Activated T-cell treated with anti-CD3 and anti-CD28 coated beads for 24 hours (primary cell): ENCODE results near the gene BGLAP.

Experiments used
- DNase-seq: peaks from one replicate; pipeline ENCODE4 v3.0.0-alpha.2; 2020; ENCODE audit warnings: low read depth

Gene BGLAP

DNA sequence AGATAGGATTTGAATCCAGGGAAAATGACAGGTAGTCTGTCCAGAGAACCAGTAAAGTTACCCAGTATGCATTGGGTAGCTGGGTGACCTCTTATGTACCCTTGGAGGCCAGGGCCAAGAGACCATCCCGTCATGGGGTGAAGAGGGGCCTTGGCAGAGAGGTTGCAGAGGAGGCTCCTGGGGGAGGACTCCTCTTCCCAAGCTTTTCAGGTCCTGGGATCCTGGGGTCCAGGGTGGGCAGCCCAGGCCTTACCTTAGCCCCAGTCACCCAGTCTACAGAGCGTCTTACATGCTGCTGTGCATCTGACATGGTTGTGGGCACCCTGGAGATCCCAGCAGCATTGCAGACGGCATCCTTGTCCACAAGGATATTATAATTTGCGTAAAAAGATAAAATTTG lies 15.2 kb upstream of the BGLAP start:
- no peak for DNase-seq

DNA sequence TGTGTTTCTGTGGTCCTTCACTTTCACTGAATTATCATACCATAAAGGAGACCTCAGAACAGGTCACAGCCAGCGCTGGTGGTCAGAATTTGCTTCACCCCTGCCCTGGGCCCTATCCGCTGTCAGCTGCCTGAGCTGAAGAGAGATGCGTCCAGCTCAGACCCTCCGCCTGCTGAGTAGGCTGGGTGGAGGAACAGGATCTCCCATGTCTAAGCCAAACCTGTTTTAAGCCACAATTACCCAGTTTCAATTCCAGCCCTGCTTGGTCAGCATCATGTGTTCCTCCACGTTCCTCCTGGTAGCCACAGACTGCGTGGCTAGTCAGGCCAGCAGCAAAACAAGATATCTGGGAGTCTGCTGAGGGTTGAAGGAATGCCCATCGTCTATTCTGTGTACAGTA lies 13.5 kb upstream of the BGLAP start:
- DNase-seq = no peak

DNA sequence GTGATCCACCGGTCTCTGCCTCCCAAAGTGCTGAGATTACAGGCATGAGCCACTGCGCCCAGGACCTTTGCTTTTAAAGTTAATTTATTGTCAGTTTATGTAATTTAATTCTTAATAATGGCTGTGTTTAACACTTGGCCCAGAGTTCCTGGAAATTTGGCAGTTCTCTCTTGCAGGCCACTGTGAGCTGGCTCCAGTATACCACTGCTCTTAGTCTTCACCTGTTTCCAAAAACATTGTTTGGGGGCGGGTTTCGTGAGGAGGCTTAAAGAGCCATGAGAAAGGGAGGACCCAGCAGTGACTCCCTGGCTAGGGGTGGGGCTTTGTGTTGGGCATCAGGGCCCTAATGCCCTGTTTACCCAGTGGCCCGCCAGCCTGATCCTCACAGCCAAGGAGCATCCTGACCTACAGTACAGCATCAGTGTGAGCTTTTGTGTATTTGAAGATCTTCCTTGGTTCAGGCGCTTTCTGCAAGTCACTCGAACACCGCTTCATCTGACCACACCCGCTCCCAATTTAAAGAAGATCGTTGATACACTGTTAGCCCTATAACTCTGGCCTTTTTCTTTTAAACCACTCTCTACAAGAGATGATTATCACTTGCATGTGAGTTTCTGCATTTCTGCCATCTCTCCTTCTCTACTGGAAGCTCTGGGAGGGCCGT lies 12.0 kb upstream of the BGLAP start:
- DNase-seq = no peak

DNA sequence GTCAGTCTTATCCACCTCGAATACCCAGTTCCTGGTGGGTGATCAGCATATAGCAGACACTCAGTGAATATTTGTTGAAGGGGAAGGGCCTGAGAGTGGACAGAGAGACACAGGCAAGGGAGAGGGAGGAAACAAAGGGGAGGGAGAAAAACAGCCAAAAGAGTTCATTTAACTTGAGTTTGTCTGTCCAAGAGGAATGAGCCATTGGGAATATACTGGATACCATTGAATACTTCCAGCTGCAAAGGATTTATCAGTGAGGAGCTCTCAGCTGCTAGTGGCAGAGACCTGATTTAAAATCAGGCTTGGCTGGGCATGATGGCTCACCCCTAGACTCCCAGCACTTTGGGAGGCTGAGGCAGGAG lies 11.5 kb upstream of the BGLAP start:
- no peak for DNase-seq

DNA sequence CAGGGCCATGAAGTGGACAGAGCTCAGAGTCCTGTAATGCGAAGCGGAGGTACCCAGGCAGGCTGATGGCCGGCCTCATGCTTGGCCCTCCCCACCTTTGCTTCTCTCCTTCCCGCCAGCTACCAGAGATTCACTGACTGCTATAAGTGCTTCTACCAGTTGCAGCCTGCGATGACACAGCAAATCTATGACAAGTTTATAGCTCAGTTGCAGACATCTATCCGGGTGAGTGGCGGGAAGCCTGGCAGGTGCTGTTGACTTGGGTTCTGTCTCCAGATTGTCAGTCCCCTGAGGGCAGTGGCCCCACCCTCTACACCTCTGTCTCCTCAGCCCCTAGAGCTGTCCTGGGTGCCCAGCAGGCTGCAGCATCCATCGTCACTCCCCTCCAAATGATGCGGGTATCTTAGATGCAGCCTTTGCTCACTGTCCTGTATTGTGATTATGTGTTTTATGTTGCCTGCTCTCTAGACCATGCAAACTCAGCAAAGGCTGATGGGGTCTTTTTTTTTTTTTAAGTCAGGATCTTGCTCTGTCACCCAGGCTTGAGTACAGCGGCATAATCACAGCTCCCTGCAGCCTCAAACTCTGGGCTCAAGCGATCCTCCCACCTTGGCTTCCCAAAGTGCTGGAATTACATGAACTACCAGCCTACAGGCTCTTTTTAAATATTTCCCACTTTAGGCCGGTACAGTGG lies 9.6 kb upstream of the BGLAP start:
- no peak for DNase-seq

DNA sequence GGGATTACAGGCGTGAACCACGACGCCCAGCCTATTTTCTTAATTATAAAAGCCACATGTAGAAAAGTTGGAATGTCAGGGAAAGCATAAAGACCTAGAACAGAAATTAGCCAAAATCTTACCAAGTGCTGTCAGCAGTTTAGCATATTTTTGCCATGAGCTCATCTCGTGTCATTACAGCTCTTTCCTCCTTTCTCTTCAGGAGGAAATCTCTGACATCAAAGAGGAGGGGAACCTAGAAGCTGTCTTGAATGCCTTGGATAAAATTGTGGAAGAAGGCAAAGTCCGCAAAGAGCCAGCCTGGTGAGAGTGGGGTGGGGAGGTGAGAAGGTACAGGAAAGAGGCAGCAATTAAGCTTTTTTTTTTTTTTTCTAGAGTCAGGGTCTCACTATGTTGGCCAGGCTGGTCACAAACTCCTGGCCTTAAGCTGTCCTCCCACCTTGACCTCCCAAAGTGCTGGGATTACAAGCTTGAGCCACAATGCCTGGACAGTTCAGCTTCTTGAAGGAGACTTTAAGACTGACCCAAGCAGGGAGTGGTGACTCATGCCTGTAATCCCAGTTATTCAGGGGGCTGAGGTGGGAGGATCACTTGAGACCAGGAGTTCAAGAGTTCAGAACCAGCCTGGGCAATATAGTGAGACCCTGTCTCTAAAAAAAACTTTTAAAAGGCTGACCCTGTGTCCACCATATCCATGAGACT lies 8.4 kb upstream of the BGLAP start:
- no peak for DNase-seq

DNA sequence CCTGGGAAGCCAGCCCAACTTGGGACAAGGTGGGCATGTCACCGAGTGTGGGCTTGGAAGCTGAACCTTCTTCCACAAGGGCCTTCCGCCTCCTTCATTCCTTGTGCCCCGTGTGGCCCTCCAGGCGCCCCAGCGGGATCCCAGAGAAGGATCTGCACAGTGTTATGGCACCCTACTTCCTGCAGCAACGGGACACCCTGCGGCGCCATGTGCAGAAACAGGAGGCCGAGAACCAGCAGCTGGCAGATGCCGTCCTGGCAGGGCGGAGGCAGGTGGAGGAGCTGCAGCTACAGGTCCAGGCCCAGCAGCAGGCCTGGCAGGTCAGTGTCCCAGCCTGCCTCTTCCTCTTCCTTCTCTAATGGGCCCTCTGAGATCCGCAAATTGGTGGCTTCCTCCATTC lies 5.8 kb upstream of the BGLAP start:
- no peak for DNase-seq

DNA sequence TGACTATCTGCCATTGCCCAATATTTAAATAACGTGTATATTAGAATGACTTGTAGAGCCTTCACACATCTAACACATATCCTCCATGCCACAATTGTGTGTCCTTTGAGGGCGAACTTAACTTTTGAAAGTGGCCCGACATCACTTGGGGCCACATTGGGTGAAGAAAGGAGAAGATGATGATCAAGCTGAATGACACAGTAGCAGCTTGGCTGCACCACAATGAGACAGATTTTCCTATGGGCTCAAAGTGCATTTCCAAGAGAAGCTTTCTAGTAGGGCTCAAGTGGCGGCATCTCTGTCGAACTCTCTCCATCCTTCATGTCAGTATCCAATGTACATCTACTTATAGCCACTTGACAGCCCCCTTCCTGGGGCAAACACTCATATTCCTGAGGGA lies 3.7 kb upstream of the BGLAP start:
- no peak for DNase-seq

DNA sequence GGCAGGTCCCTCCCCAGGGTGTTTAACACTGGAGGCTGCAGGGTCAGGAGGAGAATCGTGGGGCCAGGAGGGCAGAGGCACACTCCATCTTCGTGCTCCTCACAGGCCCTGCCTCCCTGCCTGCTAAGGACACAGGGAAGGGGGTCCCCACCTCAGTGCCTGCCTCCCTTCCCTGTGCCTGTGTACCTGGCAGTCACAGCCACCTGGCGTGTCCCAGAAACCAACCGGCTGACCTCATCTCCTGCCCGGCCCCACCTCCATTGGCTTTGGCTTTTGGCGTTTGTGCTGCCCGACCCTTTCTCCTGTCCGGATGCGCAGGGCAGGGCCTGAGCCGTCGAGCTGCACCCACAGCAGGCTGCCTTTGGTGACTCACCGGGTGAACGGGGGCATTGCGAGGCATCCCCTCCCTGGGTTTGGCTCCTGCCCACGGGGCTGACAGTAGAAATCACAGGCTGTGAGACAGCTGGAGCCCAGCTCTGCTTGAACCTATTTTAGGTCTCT lies 623 bp upstream of the BGLAP start:
- DNase-seq = no peak

DNA sequence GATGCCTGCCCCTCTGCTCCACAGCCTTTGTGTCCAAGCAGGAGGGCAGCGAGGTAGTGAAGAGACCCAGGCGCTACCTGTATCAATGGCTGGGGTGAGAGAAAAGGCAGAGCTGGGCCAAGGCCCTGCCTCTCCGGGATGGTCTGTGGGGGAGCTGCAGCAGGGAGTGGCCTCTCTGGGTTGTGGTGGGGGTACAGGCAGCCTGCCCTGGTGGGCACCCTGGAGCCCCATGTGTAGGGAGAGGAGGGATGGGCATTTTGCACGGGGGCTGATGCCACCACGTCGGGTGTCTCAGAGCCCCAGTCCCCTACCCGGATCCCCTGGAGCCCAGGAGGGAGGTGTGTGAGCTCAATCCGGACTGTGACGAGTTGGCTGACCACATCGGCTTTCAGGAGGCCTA lies 754 bp downstream of the BGLAP start:
- DNase-seq = no peak

DNA sequence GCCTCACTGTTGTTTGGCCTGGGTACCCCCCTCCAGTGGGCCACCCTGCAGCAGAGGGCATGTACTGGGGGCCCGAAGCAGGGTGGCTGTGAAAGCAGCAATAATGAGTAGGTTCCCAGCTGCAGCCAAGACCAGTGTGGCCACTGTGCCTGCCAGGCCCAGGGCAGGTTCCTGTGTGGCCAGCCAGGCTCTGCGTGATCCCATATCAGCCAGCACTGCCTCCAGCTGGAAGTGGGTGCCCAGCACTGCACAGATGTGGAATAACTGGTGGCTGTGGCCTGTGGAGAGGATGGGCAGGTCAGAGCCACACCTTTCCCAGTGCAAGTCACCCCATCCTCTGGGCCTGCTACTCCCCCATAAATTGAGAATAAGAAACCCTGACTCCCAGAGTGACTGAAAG lies 2.1 kb downstream of the BGLAP start:
- DNase-seq = no peak

DNA sequence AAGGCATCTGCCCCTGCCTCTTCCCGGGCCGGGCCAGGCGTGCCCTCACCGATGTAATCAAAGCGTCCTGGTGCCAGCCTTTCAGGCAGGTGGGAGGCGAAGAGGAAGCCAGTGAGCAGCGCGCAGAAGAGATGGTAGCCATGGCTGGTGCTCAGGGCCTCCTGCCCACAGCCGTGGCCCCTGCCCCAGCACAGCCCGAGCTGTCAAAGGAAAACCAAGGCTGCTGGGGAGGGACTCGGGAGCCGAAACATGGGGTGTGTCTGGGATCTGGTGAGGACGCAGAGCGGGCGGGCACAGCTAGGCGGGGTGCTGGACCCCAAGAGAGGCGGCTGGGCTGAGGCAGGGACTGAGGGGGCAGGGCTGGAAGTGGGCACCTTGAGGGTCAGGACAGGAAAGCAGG lies 2.7 kb downstream of the BGLAP start:
- no peak for DNase-seq

DNA sequence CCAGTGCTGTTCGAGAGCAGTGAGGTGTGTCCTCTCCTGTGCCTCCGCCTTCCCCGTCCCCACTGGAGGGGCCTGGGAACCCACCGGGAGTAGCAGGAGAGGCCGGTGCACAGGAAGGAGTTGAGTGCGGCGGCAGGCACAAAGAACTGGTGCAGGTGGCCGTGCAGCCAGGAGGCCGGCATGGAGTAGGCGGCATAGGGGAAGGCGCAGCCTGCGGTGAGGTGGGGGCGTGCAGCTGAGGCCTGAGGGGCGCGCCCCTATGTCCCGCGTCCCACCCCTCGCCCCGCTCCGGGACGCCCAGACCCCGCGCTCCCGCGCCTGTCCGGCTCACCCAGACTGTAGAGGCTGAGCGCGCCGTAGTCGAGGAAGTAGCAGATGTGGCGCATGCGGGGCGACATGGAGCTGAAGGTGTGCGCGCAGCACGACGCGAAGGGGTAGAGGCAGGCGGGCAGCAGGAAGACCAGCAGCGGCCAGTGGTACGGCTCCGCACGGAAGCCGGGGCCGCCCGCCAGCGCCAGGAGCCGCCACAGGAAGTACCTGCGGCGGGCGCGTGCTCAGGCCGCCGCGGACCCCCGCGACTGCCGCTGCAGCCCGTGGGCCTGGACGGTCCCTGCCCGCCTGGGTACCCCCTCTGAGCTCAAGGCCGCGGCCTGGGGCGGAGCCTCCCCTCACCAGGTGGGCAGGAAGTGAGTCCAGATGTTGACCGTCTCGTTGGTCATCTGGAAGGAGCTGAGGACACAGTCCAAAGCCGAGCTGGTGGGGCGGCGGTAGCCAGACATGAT lies 3.7 kb downstream of the BGLAP start:
- DNase-seq = no peak

DNA sequence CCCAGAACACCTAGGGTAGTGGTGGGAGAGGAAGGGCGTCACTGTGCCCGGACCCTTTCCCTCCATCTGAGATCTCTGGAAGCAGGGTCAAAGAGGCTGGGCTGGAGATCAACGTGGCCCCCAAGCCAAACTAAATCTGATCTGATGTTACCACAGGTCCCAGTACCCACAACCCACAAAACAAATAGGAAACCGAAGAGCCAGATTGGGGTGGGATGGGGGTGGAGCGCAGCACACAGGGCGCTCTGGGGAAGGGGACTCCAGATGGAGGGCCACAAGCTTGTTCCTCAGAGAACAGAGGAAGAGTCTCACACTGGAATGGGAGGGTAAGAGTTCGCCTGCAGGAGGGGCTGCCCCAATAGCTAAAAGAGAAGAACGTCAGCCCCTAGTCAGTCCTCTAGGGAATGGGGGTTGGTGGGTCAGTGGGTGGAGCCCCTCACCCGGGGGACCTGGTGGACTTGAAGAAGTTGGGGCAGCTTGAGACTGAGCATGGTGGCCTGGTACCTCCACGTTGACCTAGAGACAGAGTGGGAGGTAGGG lies 4.3 kb downstream of the BGLAP start:
- no peak for DNase-seq

DNA sequence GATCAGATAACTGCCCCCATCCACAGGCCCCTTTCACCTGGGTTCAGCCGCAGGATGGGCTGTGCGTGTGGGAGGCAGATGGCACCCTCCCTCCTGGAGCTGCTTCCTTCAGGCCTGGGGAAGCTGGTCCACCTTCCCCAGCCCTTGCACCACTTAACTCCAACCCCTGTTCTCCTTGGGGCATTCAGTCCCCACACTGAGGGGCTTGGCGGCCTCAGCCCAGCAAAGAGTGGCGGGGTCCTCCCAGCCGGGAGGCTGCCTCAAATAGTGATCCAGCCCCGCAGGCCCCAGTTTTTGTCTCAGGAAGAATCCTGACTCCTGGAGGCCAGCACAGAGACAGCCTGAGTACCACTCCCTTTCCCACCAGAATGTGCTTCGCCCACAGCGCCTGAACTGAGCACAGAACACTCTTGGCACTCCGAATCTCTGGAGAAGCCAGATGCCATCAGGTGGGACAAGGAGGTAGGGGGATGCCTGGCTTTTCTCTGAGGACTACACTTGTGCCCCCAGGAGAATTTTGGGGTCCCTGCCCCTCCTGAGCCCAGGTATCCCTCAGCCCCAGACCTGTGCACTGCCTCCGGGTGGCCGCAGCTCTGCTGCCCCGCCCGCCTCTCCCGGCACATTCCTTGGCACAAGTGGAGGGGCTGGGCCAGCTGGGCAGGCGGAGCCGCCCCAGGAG lies 4.9 kb downstream of the BGLAP start:
- DNase-seq = no peak

DNA sequence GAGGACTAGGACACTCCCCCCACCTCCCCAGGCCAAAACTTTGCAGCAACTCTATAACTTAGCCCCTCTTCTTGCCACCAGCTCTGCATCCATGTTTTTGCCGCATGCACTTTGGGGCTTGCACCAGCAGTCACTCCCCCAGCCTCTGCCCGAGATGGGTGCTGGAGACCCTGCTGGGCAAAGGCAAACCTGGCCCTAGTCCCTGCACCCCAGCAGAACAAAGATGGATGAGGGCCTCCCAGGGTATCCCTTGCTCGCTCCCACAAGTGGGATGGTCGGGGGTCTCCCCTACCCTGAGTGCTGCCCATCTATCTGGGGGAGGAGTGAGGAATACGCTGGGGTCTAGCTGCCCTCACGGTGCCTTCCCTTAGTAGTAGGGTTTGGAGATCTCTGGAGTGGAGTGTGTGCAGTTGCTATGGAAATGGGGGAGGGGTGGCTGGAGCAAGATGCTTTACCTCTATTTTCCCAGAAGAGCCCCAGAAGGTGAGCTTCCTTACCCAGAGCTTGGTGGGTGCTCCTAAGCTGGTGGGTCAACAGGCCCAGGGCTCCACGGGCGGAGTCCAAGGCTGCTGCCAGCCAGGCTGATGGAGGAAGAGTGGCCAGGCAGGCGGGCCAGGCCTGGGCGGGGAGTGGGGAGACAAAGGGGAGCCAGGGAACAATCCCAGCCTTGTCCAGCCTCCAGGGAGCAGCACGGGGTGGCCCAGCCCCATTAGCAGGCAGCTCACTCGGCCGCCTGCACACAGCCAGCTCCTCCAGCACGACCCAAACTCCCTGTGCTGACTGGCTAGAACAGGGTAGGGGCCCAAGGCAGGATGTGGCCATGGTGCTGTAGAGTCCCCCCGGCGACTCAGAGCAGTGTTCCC lies 5.7 kb downstream of the BGLAP start, which contains the start of gene PAQR6:
PAQR6 (minus strand) TSS at position 597 of the 863 bp plus-strand sequence. CDS start 1,325 bp downstream, outside the sequence.
- DNase-seq = no peak

DNA sequence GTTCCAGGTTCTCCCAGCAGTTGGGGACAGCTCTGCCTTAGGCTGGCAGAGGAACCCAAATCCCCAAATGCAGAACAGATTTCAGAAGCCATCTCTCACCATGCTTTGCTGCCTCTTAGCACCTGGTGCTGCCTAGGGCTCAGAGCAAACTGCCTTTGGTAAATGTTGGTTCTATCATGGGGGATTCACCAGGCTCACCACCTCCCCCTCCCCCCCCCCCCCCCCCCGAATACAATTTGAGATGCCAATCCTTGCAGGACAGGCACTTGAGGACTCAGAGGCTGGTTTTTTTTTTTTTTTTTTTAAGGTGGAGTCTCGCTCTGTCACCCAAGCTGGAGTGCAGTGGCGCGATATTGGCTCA lies 6.3 kb downstream of the BGLAP start:
- no peak for DNase-seq

DNA sequence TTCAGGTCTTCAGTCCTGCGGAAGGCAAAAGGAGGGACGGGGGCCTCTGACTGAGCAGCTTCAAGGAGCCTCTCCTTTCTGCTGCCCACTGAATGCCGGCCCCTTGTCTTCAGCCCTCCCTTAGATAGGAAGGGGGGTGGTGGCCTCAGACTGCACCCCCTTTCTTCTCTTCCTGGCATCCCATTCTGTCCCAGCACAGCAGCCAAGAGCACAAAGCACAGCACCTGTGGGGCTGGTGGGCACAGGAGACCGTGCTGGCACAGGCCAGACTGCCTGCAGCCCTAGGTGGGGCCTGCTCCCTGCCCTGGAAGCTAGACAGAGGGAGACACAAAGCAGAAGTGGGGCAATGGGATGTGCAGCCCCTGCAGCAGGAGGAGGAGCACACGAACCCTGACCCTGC lies 7.6 kb downstream of the BGLAP start:
- DNase-seq = no peak

DNA sequence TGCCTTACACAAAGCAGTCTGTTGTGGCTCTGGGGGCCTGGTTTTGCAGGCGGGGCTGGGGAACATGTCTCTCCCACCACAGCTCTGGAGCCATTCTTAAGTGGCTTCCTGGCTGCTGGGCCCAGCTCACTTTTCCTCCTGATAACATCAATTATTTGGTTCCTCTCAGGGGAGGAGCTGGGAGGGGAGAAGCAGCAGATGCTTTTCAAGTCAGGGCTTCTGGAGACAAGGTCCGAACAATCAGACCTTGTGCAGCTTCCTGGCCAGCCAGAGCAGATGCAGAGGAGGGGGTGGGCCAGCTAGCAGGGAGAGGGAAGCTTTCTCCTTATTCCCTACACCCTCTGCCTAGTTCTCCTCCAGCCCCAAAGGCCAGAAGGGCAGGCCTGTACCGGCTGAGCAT lies 9.5 kb downstream of the BGLAP start:
- DNase-seq = no peak

DNA sequence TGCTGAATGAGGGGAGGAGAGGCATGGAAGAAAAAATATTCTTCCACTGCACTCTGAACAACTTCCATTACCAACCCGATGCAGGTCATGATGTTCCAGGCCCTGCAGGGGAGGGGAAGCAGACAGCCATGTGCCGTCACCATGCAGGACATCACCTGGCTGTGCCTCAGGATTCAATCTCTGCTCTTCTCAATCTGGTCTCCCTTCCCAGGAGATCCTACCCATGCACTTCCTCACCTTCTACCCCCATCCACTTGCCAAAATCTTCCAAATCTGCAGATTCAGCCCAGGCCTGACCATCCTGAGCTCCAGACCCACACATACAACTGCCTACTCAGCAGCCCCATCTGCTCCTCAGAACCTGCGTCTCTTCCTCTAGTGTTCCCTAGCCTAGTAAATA lies 11.7 kb downstream of the BGLAP start:
- DNase-seq = no peak

DNA sequence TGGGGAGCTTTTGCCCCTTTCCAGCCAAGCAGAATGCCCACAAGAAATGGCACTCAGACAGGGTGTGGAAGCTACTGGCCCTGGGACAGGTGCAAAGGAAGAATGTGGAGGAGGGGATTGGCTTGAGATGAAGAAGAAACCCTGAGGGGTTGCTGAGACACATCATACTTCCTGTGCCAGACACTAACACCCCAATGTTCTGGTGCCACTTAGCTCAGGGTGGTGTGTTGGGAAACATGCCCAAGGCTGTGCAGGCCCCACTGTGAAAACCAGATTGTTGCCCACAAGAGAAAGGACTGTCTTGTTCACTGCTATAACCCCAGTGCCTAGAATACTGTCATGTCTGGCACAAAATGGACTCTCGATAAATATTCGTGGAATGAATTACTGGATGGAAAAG lies 15.7 kb downstream of the BGLAP start:
- DNase-seq = no peak
